ENCODE results near the gene PLA2G5.
"Not testable (repeated sequence)": the region's sequence is repeated elsewhere in the genome, so short reads cannot be mapped to it uniquely, and the experiment has no call there.

Gene PLA2G5, protein sequence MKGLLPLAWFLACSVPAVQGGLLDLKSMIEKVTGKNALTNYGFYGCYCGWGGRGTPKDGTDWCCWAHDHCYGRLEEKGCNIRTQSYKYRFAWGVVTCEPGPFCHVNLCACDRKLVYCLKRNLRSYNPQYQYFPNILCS

DNA sequence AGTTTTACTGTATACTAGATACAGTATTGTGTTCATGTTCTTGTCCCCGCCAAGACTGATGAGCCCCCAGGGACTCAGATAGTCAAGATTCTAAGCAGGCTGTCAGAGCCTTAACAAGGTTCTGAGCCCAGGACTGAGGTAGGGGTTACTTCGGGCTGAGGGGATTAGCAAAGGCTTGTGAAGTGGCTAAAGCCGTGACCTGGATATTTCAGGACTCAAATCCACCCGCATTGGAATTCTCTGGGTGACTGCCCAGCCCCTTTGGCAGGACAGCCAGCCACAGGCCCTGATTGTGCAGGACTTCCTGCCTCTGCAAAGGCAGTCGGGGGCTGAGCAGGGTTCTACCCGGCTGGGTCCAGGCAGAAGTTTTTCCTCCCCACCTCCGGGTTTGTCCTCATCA, at the start of gene PLA2G5:
PLA2G5 (plus strand) TSS at position 321 of the 400 bp plus-strand sequence. CDS start 14,637 bp downstream, outside the sequence.
- DNase-seq: no peak

DNA sequence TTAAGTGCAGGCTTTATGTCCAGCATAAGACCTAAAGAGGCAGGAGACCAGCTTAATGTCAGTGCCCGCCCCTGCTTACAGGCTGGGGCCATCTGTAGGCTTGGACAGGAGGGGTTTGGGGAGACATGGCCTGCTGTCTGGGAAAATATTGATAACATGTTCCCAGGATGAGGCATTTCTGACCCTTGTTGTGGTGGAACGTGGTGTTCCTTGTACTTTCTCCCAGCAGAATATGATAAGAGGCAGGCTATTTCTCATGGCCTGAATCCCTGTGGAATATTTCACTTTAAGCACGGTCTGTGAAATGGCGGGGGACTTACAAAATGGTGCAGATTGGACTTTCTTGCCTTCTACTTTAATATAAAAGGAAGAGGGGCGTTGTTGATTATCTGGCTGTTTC, 41.9 kb upstream of the PLA2G5 start:
- DNase-seq: no peak

GRCh38 chr1:20028726-20029125, 41.3 kb upstream of the PLA2G5 start:
- no peak for DNase-seq

DNA sequence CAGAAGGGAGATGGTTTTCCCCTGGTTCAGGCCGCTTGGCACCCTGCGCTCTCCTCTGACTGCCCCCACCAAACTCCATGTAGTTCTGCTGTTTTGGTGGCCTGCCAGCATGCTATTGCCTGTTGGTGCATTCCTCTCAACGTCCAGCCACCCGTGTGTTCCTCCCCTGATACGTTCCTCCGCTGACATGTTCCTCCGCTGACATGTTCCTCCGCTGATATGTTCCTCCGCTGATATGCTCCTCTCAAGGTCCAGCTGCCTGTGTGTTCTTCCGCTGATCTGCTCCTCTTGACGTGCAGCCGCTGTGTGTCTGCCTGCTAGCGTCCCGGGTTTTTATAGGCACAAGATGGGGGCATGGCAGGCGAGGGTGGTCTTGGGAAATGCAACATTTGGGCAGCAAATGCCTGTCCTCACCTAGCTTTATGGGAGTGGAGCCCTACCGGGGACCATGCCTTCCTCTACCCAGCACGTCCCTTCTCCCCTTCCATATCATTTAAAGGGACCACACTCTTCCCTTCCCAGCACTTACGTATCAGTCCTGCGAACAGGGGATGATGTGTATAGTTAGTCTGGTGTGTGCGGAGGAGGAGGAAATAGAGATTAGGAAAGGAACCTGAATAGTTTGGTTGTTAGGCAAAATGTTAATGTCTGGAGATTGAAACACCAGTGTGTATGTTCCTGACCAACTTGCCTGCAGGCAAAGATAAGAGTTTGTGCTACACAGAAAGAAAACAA, 40.6 kb upstream of the PLA2G5 start:
- no peak for DNase-seq

- DNase-seq: not testable (repeated sequence)
These were observed 39.4 kb upstream of the PLA2G5 start for GRCh38 chr1:20030436-20031151.

DNA sequence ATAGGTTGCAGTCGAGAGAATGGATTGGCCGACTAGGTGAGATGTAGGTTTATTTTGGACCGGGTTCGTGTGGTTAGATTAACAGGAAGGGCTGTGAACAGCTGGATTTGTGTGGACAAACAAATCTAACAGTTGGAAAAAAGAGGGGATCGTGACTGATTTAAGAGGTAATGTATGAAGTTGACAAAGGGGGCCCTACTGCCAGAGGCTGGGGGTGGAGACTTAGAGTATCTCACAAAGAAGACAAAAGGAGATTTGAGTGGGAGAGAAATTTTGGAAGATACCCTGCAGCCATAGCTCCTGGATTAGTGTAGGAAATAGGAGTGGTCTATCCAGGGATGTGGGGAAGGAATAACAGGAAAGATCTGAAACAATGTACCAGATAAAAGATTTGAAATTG, 38.8 kb upstream of the PLA2G5 start:
- no peak for DNase-seq

DNA sequence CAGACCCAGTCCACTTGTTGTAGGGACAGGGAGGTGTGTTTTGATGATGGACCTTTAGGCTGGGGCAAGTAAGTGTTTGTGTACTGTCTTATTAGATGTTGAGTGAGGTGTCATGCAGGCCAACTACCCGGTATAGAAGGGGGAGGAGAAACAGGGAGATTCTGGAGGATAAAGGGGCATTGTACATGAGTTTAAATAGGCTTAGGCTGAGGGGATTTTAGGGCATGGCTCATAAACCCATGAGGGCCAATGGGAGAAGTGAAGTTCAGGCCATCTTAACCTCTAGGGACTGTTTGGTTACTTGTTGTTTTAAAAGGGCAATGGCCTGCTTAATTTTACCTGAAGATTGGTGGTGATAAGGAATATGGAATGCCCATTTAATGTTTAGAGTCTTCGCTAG, 38.2 kb upstream of the PLA2G5 start:
- DNase-seq: no peak

- DNase-seq: no peak
These were observed 37.6 kb upstream of the PLA2G5 start for GRCh38 chr1:20032425-20032824.

- DNase-seq: no peak
These were observed 36.6 kb upstream of the PLA2G5 start for GRCh38 chr1:20033420-20033819.

- no peak for DNase-seq
These were observed 34.9 kb upstream of the PLA2G5 start for GRCh38 chr1:20035114-20035513.

GRCh38 chr1:20037877-20038276, 32.1 kb upstream of the PLA2G5 start:
- DNase-seq: no peak

GRCh38 chr1:20047096-20047495, 22.9 kb upstream of the PLA2G5 start:
- DNase-seq: no peak

- no peak for DNase-seq
These were observed 21.4 kb upstream of the PLA2G5 start for GRCh38 chr1:20048563-20048962.

GRCh38 chr1:20049056-20049798, 20.8 kb upstream of the PLA2G5 start:
- not testable (repeated sequence) for DNase-seq

DNA sequence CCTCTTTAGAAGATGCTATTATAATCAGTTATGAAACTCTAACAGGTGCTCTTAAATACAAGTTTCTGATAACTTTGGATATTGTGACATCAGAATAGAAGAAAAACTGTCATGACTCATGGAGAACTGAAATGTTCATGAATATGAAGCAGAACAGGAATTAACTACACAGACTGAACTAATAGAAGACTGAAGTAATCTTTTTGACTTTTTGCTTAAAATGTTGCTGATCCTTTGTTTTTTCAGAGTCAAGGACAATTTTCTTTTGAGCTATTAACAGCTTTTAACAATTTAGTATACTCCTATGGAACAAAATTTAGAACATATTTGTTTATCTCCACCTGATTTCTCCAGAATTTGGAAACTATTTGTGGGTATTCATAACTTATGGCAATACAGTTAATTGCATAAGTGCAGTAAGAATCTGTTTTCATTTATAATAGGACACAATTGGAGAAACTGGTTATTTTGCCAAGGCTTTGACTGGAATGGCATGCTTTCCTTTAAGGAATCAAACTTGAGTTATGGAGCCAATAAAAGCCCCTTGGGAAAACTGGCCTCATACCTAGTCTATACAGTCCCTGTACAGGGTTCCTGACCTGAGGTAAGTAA, 18.7 kb upstream of the PLA2G5 start:
- no peak for DNase-seq

DNA sequence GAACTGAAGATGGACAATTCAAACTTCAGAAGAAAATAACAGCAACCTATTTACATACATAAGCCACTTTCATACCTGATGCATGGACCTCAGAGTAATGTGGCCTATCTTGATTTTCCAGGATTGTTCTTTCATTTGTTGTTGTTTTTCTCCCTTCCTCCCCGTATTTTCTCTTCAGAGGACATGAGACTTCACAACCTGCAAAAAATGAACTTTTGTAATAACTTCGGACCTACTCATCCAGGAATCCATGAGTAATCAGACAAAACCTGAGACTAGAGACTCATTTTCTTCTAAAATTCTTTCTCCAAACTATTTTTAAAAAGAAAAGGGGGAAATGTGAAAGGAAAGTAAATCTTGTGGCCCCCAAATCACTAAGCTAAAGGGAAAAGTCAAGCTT, 17.6 kb upstream of the PLA2G5 start:
- no peak for DNase-seq

- DNase-seq: no peak
These were observed 12.0 kb upstream of the PLA2G5 start for GRCh38 chr1:20057886-20058420.

DNA sequence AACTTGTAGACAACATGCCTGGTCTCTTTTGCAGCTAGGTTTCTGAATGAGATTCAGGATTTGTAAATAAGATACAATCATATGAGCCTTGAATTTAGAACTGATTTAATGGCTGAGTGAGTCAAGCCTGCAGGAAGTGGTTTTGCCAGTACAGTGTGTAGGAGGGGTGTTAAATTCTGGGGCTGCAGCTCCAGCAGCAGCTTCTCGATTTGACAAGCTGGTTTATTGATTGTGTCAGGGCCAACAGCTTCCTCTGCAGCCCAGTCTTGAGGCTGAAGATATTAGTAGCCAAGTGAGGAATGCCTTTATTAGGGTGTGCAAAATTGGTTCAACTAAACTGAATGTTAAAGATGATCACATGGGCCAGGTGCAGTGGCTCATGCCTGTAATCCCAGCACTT, 11.5 kb upstream of the PLA2G5 start:
- DNase-seq: no peak

DNA sequence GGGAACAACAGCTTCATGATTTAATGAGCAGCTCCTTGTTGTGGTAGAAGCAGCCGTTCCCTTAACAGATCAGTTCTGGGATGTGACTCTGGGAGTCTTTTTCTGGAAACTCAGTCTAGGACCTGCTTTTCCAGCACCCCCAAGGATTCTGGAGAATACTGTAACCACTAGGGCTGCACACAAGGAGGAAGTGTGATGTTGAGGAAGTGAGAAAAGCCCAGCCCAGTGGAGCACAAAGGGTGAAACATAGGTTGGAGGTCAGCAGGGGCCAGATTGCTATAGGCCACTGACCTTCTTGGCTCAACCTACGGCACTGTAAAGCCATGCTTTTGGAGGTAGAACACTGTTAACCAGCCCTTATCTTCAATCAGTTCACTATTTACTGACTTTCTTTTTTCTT, 10.1 kb upstream of the PLA2G5 start:
- no peak for DNase-seq

DNA sequence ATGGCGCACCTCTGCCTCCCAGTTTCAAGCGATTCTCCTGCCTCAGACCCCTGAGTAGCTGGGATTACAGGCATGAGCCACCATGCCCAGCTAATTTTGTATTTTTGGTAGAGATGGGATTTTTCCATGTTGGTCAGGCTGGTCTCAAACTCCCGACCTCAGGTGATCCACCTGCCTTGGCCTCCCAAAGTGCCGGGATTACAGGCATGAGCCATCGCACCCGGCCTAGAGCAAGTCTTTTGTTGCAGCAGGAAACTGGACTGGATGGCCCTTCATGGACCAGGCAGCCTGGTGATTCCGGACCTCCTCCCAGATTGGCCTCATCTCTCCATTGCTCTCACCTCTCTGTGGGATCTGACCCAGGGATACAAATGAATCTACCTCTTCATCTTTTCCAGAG, 9.2 kb upstream of the PLA2G5 start:
- DNase-seq: not testable (repeated sequence)

DNA sequence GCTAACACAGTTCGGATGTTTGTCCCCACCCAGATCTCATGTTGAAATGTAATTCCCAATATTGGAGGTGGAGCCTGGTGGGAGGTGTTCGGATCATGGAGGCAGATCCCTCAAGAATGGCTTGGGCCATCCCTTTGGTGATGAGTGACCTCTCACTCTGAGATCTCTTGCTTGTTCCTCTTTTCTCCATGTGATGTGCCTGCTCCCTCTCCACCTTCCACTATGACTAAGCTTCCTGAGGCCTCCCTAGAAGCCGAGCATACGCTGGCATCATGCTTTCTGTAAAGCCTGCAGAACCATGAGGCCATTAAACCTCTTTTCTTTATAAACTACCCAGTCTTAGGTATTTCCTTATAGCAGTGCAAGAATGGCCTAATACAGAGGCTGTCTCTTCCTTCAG, 8.1 kb upstream of the PLA2G5 start:
- no peak for DNase-seq

DNA sequence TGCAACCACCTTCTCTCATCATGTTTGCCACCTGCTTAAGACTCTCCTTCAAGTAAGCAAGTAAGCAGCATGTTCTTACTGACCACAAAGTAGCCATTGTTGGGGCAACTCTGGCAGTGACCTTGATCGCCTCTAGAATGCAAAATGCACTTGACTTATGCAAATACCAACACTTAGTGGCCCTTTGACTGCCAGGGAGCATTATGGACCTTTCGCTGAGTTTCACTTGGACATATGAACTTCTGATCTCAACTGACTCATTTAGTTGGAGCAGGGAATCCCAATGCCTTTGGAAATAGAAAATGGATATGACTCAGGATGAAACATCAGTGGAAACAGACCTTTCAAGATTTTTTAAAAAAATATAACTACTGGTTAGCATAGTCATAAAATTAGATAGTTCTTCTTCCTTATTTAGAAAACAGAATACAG, 6.1 kb upstream of the PLA2G5 start:
- DNase-seq: no peak

- DNase-seq: no peak
These were observed 1.3 kb upstream of the PLA2G5 start for GRCh38 chr1:20068722-20069121.
